HG02623 (cell line): ENCODE results near the gene ASIC2.

Experiments used
- ATAC-seq: cut with Tn5 transposase; IDR thresholded peaks from one replicate; pipeline ENCODE4 v1.9.1; 2021; ENCODE audit warnings: moderate library complexity; ENCODE audit not compliant: unreplicated experiment

Gene ASIC2

GRCh38 chr17:33164169-33164881 is 128.8 kb downstream of the ASIC2 start:
- ATAC-seq = no peak

- no peak for ATAC-seq
Measured at GRCh38 chr17:33163533-33164168, 129.4 kb downstream of the ASIC2 start.

GRCh38 chr17:33154869-33155455 is 138.1 kb downstream of the ASIC2 start:
- ATAC-seq = no peak

- no peak for ATAC-seq
Measured at GRCh38 chr17:33152783-33153182, 140.3 kb downstream of the ASIC2 start.

GRCh38 chr17:33151565-33151964 is 141.5 kb downstream of the ASIC2 start:
- ATAC-seq = no peak

GRCh38 chr17:33145941-33146340 is 147.2 kb downstream of the ASIC2 start:
- ATAC-seq = no peak

- ATAC-seq = no peak
Measured at GRCh38 chr17:33144837-33145236, 148.3 kb downstream of the ASIC2 start.

GRCh38 chr17:33142705-33143299 is 150.3 kb downstream of the ASIC2 start:
- no peak for ATAC-seq

GRCh38 chr17:33140413-33141099 is 152.5 kb downstream of the ASIC2 start:
- no peak for ATAC-seq

- ATAC-seq = no peak
Measured at GRCh38 chr17:33138627-33139026, 154.5 kb downstream of the ASIC2 start.

- no peak for ATAC-seq
Measured at GRCh38 chr17:33137426-33137825, 155.7 kb downstream of the ASIC2 start.

- no peak for ATAC-seq
Measured at GRCh38 chr17:33135691-33136090, 157.4 kb downstream of the ASIC2 start.

- ATAC-seq = no peak
Measured at GRCh38 chr17:33131620-33132019, 161.5 kb downstream of the ASIC2 start.

- ATAC-seq = no peak
Measured at GRCh38 chr17:33127706-33128105, 165.4 kb downstream of the ASIC2 start.

GRCh38 chr17:33126086-33126485 is 167.0 kb downstream of the ASIC2 start:
- ATAC-seq = no peak

- no peak for ATAC-seq
Measured at GRCh38 chr17:33125552-33125950, 167.5 kb downstream of the ASIC2 start.

- no peak for ATAC-seq
Measured at GRCh38 chr17:33124871-33125551, 168.1 kb downstream of the ASIC2 start.

- no peak for ATAC-seq
Measured at GRCh38 chr17:33124185-33124584, 168.9 kb downstream of the ASIC2 start.

- ATAC-seq = no peak
Measured at GRCh38 chr17:33121756-33122155, 171.3 kb downstream of the ASIC2 start.

GRCh38 chr17:33121272-33121671 is 171.8 kb downstream of the ASIC2 start:
- no peak for ATAC-seq

GRCh38 chr17:33120103-33120502 is 173.0 kb downstream of the ASIC2 start:
- no peak for ATAC-seq
